Neural cell (in vitro differentiated cells): ENCODE data around the gene ARHGAP6. TPM values are rescaled to one million over a fixed set of nuclear protein-coding genes. Genes with fewer than 3 reads are reported as not detected.

Experiments
- H2AFZ ChIP-seq: fragments of 200-600, 300-800 bp; sonication (generic), shearing (Covaris generic); 2 replicates; pipeline ENCODE4 v1.6.0; 2014; ENCODE audit warnings: low read depth, mild to moderate bottlenecking, antibody characterized with exemption, low read length, moderate library complexity
- H3F3A ChIP-seq: fragments of 200-600 bp; shearing (Covaris generic); 2 replicates; pipeline ENCODE4 v1.6.1; 2016; ENCODE audit warnings: mild to moderate bottlenecking, moderate library complexity, mixed read lengths, antibody characterized with exemption, low read length; ENCODE audit not compliant: insufficient read depth, poor library complexity, severe bottlenecking
- H3K27ac ChIP-seq: fragments of 200-600, 300-800 bp; sonication (generic), shearing (Covaris generic); 2 replicates; pipeline ENCODE4 v1.5.1; 2014; ENCODE audit warnings: mild to moderate bottlenecking, low read length, moderate library complexity
- H3K27me3 ChIP-seq: fragments of 300-800, 200-600 bp; sonication (generic), shearing (Covaris generic); 2 replicates; pipeline ENCODE4 v1.6.0; 2014; ENCODE audit warnings: mild to moderate bottlenecking, low read depth, low read length, moderate library complexity; ENCODE audit not compliant: insufficient read depth
- H3K36me3 ChIP-seq: fragments of 300-800, 200-600 bp; sonication (generic), shearing (Covaris generic); 2 replicates; pipeline ENCODE4 v1.5.1; 2014; ENCODE audit warnings: mild to moderate bottlenecking, antibody characterized with exemption, low read length, moderate library complexity; ENCODE audit not compliant: insufficient read depth
- H3K4me2 ChIP-seq: fragments of 300-800, 200-600 bp; sonication (generic), shearing (Covaris generic); 2 replicates; pipeline ENCODE4 v1.6.0; 2014; ENCODE audit warnings: mild to moderate bottlenecking, low read length
- H3K4me3 ChIP-seq: fragments of 300-800, 200-600 bp; sonication (generic), shearing (Covaris generic); 2 replicates; pipeline ENCODE4 v1.5.1; 2014; ENCODE audit warnings: mild to moderate bottlenecking, low read length, moderate library complexity
- H3K79me2 ChIP-seq: fragments of 200-600 bp; shearing (Covaris generic); replicated peaks from 2 replicates; pipeline ENCODE4 v1.6.0; 2014; ENCODE audit warnings: mild to moderate bottlenecking, low read length, moderate library complexity; ENCODE audit not compliant: insufficient read depth
- H3K9ac ChIP-seq: fragments of 300-800, 200-600 bp; sonication (generic), shearing (Covaris generic); 2 replicates; pipeline ENCODE4 v1.6.1; 2016; ENCODE audit warnings: mild to moderate bottlenecking, low read length, mixed read lengths
- H3K9me2 ChIP-seq: fragments of 200-600 bp; shearing (Covaris generic); 2 replicates; pipeline ENCODE4 v1.6.1; 2016; ENCODE audit warnings: mild to moderate bottlenecking, low read length, mixed read lengths; ENCODE audit not compliant: insufficient read depth
- H3K9me3 ChIP-seq: fragments of 200-600, 300-800 bp; sonication (generic), shearing (Covaris generic); 2 replicates; pipeline ENCODE4 v1.6.1; 2016; ENCODE audit warnings: mild to moderate bottlenecking, mixed run types, low read length, moderate library complexity, mixed read lengths
- H4K20me1 ChIP-seq: fragments of 200-600 bp; shearing (Covaris generic); 2 replicates; pipeline ENCODE4 v1.6.1; 2016; ENCODE audit warnings: mild to moderate bottlenecking, mixed run types; ENCODE audit not compliant: insufficient read depth
- CTCF ChIP-seq: fragments of 450-650 bp; IDR thresholded peaks from 2 replicates; pipeline ENCODE4 v1.5.1; 2014; ENCODE audit warnings: antibody characterized with exemption, mild to moderate bottlenecking, moderate library complexity; ENCODE audit not compliant: poor library complexity, severe bottlenecking
- EP300 ChIP-seq: fragments of 450-650 bp; conservative IDR thresholded peaks from 2 replicates; pipeline ENCODE4 v1.6.1; 2014; ENCODE audit warnings: antibody characterized with exemption, mild to moderate bottlenecking, moderate library complexity; ENCODE audit not compliant: poor library complexity, severe bottlenecking
- EZH2 ChIP-seq: fragments of 200-600, 300-800 bp; shearing (Covaris generic), sonication (generic); IDR thresholded peaks from 2 replicates; pipeline ENCODE4 v1.6.1; 2014; ENCODE audit warnings: antibody characterized with exemption, low read length, borderline replicate concordance, mild to moderate bottlenecking; ENCODE audit not compliant: insufficient read depth, poor library complexity, severe bottlenecking
- MXI1 ChIP-seq: fragments of 450-650 bp; conservative IDR thresholded peaks from 2 replicates; pipeline ENCODE4 v1.6.1; 2014; ENCODE audit warnings: antibody characterized with exemption, mild to moderate bottlenecking; ENCODE audit not compliant: poor library complexity, severe bottlenecking
- POLR2AphosphoS5 ChIP-seq: IDR thresholded peaks from 2 replicates; pipeline ENCODE4 v1.6.1; 2012
- RAD21 ChIP-seq: fragments of 450-650 bp; conservative IDR thresholded peaks from 2 replicates; pipeline ENCODE4 v1.6.1; 2014; ENCODE audit warnings: antibody characterized with exemption, mild to moderate bottlenecking, moderate library complexity
- REST ChIP-seq: IDR thresholded peaks from 2 replicates; pipeline ENCODE4 v1.6.1; 2012; ENCODE audit warnings: borderline replicate concordance
- SMC3 ChIP-seq: fragments of 450-650 bp; conservative IDR thresholded peaks from 2 replicates; pipeline ENCODE4 v1.6.1; 2014; ENCODE audit warnings: antibody characterized with exemption, mild to moderate bottlenecking, moderate library complexity; ENCODE audit not compliant: poor library complexity
- TAF1 ChIP-seq: IDR thresholded peaks from 2 replicates; pipeline ENCODE4 v1.6.1; 2012; ENCODE audit warnings: low read depth
- polyA plus RNA-seq: library from polyadenylated mRNA; depleted of rRNA; stranded (reverse); fragments of >200 nt; gene quantifications from 2 replicates; pipeline ENCODE4 v1.2.3, GENCODE V29; 2014

The ARHGAP6 gene
- polyA plus RNA-seq, 1 donor from 2014 or later = 0.40 TPM

DNA sequence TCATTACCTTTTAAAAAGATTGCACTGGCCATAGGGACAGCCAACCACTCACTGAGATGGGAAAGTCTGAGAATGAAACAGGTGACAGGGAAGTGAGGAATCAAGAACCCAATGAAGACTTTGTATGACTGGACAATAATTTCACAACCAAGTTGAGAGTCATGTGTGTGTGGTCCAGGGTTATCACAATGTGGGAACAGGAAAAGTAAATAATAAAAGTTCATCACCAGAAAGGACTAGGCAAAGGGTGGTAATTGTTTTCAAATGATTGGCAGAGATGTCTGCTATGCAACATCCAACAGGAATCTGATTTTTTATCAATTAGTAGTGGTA lies 243.2 kb downstream of the ARHGAP6 start:
- Histone ChIP-seq H3K9me2 (no peaks in the 10 kb centered on the region), H3K27ac (no peak overlapping the region), H2AFZ (no peak overlapping the region), H3K9me3 (no peaks in the 10 kb centered on the region), H3K9ac (no peak overlapping the region), H3K4me3 (no peak overlapping the region), H3K27me3 (peaks cover 6% of the 10 kb centered on the region), H3F3A (no peaks in the 10 kb centered on the region), H3K4me2 (no peak overlapping the region), H4K20me1 (no peaks in the 10 kb centered on the region), H3K36me3 (no peaks in the 10 kb centered on the region), H3K79me2 (no peaks in the 10 kb centered on the region)
- TF ChIP-seq CTCF (no peak), TAF1 (no peak), MXI1 (no peak), REST (no peak), POLR2AphosphoS5 (no peak), RAD21 (no peak), EP300 (no peak), SMC3 (no peak), EZH2 (no peak)

DNA sequence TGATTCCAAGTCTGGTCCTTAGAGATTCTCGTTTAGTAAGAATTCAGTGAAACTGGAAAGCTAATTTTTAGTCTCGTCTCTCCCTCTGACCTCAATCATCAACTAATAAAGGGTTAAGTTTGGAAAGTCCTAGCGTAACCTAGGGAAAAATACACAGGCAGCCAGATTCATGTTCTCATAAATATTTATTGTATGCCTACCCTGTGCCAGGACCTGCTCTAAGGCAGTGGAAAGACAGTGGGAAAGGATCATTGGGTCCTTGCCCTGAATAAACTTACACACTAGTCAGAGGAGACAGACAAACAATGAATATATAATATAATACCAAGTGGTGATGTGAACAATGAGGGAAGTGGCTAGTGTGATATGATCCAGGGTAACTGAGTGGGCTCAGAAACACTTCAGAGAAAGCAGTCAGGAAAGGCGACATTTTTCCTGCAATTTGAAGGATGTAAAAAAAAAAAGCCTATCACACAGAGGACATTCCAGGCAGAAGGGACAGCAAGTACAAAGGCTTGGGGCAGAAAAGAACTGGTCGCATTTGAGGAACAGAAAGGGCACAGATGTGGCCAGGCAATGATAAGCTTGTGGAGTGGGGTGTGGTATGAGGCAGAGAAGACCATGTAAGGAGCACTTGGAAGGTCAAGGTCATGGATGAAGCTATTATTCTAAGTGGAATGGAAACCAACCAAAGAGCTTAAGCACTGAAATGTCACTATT lies 243.8 kb downstream of the ARHGAP6 start:
- Histone ChIP-seq H3F3A (no peaks in the 10 kb centered on the region), H3K27me3 (peaks cover 1% of the 10 kb centered on the region), H3K4me2 (no peak overlapping the region), H3K9ac (no peak overlapping the region), H2AFZ (no peak overlapping the region), H3K4me3 (no peak overlapping the region), H3K36me3 (no peaks in the 10 kb centered on the region), H3K27ac (no peak overlapping the region), H3K79me2 (no peaks in the 10 kb centered on the region), H4K20me1 (no peaks in the 10 kb centered on the region), H3K9me3 (no peaks in the 10 kb centered on the region), H3K9me2 (no peaks in the 10 kb centered on the region)
- no peak for TF ChIP-seq EZH2
- TF ChIP-seq REST = no peak
- no peak for TF ChIP-seq SMC3
